Measurements from ENCODE around the gene JAG1.
"Not testable (repeated sequence)": the region's sequence is repeated elsewhere in the genome, so short reads cannot be mapped to it uniquely, and the experiment has no call there.

JAG1 gene

DNA sequence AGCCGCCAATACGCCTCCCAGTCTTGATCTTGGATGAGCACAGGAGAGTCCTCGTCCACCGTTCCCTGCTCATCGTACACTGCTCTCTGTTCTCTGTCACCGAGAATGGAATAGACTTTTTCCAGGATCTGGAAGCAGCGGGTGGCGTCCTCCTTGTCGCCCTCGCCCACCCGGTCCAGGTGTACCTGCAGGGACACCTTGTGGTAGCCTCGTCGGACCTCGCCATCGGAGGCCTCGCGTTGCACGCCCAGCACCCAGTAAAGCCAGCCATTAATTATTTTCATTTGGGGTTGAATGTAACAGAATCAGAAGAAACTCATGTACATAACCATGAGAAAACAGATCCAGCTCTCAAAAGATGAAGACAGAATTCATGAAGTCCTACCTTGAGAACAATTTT is 59.9 kb downstream of the JAG1 start:
- FAIRE-seq (no peak), DNase-seq (ENCODE audit: low spot score) (no peak)

DNA sequence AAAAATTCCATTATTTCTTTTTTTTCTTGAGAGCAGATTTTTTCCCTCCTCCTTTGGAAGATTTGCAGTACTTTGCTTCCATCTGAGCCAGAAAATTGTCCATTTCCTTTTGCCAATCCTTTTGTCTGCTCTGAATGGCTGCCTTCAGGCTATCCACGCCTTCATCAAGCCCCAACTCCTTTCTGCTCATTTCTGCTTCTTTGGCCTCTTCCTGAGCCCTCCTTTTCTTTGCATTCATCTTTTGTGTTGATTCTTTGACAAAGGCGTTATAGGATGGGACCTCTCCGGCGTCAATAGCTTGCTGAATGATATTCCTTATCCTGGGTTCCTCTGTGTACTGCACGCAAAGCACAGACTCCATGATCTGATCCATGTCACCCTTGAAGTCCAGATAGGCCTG is 60.4 kb downstream of the JAG1 start:
- FAIRE-seq; DNase-seq (ENCODE audit: low spot score): not testable (repeated sequence)

DNA sequence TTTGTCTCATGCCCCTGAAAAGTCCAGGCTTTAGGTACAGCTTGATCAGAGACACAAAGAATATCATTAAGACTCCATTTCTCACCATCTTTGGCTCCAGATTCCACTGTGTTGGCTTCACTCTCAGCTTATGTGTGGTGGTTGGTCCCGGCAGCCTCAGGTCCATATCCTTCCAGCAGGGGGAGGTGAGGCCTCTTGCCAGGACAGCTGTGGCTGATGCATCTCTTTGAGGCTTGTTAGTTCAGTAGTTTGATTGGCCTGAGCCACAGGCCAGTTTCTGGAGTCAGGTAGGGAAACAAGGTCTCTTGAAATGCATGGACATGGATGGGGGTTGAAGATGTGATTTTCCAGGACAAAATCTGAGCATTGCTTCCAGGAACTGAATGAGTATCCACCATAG is 62.4 kb downstream of the JAG1 start:
- no peak for FAIRE-seq
- DNase-seq (ENCODE audit: low spot score): no peak

DNA sequence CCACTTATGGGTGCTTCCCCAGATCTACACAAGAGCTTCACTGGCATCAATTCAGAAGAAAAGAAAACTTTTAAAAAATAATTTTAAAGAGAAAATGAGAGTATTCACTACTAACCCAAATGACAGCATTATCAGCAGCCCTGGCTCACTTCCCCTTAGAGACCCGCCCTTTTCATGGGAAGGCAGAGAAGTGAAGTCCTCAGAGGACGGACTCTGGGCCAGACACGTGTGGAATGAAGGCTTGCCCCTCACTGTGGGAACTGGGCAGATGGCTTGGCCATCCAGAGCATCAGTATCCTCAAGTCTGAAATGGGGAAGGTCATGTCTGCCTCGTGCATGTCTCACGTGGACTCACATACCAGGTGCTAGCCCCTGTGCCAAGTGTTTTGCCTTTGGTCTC is 63.5 kb downstream of the JAG1 start:
- DNase-seq (ENCODE audit: low spot score) (no peak), FAIRE-seq (no peak)

DNA sequence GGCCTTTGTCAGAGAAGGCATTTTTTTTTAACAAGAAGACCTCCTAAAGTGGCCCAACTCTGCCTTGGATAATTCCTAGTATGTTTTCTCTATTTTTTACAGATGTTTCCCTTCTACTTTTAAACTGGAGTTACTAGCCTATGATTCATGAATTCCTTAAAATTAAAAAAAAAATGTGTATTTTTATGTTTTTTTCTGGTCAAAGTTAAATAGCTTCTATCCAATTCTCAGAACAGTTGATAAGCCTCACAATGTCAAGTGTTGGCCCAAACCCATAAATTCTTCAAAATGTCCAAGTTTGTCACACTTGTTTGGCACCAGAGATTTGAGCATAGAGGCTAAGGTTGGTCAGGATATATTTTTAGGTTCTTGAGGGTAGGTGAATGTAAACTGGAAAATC is 64.0 kb downstream of the JAG1 start:
- no peak for DNase-seq (ENCODE audit: low spot score)
- FAIRE-seq: no peak

DNA sequence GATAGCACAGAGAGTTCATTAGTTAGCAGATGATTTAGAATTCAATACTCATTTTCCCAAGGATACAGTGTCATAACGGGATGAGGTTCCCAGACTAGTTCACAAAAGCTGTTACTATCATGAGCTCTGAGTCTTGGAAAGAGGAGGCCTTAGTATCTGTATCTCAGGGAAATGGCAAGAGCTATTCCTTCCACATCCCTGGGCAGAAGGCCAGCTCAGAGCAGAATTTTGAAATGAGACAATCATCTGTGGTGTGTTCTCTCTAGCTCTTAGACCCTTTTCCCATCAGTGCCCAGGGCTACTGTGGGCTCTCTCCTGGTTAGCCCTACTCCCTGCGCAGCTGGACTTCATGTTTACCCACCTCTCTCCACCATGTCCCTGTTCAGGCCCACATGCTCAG is 64.5 kb downstream of the JAG1 start:
- DNase-seq (ENCODE audit: low spot score) (no peak), FAIRE-seq (no peak)

DNA sequence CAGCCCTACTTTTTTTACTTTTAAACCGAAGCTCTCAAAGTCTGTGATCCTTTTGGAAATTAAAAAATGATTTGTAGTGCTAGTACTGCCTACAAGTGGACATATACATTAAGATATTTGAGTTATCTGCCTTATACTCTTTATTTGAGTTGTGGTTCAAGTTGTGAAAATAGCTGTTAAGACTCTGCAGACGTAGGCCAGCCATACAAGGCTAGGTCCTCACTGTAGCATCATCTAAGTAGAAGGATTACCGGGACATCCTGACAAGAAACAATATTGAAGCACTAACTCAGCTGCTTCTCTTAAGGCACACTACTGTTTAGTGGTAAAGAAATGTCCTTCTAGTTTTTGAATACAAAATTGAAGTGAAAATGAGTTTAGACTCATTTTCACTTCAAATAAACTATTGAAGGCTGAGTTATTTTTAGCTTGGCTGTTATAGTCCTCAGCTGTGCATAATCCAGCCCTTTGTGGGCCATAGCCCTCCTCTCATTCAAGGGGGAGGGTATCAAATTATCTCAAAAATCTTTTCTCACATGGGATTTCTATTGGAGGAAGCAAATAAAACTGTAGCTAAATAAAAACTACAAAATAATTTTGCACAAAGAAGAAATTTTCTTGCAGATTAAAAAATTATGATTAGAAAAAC is 68.1 kb downstream of the JAG1 start:
- FAIRE-seq (no peak), DNase-seq (ENCODE audit: low spot score) (no peak)

DNA sequence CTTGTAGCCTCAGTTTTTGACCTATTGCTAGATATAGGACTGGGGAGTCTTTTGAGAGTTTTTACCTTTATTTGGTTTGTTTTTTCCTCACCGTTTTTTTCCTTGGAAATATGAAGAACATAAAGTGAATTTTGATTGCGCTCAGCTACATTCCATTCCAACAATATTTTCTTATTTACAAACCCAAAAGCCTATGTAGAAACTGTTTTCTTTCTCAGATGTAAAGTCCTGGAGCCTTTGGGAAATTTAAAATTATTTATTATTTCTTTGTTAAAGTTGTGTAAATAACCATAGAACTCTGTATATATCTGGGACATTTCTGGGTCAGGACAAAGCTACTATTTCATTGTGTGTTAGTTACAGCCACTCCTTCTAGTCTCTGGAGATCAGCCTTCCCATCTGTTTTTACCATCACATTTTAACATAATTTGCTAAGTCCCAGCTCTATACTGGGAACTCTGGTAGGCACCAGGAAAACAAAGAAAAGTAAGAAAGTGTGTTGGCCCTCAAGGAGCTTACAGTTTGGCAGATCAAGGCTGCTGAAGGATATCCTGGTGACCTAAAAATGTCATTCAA is 68.8 kb downstream of the JAG1 start:
- FAIRE-seq (no peak), DNase-seq (ENCODE audit: low spot score) (no peak)

DNA sequence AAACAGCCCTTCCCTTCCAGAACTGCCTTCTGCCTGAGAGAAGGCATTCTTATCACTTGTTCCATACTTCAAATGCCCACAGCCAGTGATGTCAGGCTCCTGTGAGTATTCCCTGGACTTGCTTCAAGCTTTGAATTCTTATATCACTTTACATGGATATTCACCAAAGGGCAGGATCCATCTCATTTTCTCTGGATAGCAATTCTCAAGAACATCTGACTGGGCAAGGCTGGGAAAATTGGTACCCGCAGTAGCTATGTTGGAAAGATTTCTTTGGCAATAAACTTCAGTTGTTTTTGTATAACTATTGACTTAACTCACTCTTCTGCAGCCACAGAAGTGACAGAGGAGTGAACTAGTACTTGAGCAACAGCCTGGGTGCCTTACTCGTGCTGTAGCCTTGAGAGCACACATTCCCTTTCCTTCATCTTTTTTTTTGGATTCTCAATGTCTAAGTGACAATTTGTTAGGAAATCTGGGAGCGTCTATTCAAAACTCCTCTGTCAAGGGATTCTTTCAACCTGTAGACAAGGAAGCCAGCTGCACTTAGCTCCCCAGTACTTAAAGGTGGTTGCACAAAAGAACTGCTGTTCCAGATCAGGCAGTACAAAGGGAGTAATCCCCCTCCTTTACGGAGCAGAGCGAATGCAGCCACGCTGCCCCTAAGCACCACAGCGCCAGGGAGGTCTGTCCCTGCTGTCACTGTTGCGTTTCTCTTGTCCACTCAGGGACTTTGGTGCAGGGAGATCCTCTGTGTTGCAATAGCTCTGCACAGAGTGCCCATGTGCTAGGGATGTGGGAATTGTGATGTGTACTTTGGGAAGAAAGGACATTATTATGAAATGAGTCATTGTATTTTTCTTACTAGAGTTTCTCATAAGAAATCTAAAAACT is 69.6 kb downstream of the JAG1 start:
- DNase-seq (ENCODE audit: low spot score) (peak; percentile 83), FAIRE-seq (peak; percentile 79)

DNA sequence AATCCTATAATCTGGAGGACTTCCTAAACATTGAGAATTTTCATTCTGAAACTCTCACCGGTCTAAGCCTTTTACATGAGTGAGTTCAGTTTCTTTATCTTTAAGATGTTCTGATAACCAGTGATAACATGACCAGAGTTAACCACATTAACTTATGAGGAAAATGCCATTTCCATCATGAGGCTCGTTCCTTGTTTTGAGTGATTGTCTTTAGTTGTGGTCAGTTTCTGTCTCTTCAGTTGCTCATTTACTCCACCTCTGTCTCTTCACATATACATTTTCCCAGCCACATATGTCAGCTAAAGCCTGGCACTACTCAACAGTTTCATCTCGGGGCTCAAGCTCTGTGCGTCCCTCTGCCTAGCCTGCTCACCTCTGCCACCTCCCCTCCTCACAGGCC is 70.4 kb downstream of the JAG1 start:
- FAIRE-seq (no peak), DNase-seq (ENCODE audit: low spot score) (no peak)

DNA sequence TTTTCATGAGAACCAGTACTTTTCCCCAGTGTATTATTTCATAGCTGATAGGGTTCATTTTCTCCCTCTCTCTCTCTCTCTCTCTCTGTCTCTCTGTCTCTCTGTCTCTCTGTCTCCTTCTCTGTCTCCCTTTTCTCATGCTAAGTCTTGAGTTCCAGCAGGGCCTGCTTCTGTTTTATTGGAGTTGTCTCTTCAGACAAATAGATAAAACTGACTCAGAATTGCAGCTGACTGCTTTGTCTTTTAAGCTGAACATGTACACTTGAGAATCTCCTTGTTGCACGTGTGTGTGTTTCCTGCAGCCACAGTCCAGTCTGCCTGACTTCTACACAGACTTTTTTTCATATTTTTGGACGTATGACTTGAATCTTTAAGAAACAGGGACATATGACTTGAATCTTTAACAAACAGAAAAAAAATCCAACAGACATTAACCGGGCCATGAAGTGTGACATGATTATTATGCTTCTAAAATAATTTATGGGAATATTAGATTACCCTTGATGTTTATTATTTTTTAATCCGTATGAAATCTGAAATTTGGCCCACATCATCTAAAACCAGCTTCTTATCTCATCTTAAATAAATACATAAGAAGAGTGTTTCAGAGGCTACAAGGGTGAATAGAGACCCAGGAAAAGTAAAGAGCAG is 71.5 kb downstream of the JAG1 start:
- DNase-seq (ENCODE audit: low spot score): no peak
- FAIRE-seq: no peak

DNA sequence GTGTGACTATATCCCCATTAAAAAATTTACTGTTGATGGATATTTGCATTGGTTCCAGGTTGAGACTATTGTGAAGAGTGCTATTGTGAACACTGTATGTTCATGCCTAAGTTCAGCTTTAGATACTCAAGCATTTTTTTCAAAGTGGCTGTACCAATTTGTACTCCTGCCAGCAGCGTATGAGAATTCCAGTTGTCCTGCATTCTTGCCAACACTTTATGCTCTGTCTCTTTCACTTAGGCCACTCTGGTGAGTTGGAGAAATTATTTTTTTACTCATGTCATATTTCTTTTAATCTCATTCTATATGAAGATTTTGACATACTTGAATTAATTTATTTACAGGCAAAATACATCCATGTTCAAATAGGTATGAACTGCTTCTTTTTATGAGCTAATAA is 76.2 kb downstream of the JAG1 start:
- DNase-seq (ENCODE audit: low spot score) (no peak), FAIRE-seq (no peak)

DNA sequence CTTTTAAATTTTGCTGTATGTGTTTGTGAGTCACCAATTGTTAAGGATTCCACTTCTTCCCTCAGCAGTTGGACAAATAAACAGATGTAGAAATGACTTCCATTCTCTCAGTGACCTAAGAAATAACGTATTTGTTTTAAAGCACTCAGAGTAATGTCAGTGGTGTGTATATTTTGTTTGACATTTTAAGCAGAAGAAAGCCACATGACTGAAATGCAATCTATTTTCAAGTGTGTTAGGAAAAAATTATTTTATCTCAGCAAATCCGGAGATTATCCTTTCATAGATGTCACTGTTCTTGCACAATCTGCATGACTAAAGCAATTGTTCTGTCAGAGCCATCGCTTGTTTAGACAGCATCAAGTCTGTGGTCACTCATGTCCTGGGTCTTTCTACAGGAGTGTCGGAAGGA is 77.1 kb downstream of the JAG1 start:
- DNase-seq (ENCODE audit: low spot score) (no peak), FAIRE-seq (no peak)

DNA sequence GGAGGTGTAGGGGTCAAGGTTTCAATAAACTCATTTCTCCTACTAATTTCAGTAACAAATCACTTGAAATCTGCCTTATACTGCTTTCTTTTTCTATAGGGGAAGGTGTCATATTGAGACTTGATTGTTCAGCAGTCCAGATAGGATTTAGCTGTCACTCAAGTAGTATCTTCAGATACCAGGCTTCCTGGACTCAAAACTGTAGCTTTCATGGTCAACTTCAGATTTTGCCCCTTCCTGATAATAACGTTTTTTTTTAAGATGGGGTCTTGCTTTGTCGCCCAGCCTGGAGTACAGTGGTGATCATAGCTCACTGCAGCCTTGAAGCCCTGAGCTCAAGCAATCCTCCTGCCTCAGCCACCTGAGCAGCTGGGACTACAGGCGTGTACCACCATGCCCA is 77.8 kb downstream of the JAG1 start:
- FAIRE-seq: no peak
- no peak for DNase-seq (ENCODE audit: low spot score)

DNA sequence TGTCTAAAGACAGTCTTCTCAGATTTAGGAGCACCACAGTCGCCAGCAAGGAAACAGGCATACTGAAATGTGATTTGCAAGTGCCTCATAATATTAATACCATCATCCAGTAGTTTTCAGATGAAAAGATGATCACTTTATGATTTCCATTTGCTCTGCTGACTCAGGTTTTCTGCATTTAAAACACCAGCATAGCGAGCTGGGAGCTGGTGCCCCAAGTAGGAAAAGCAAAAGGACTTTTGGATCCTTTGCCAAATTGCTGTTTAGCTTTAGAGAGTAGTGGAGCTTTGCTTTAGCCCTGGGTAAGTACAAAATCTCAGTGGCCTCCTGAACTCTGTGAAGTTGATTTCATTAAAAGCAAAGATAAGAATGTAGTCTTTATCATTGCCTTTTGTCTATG is 78.5 kb downstream of the JAG1 start:
- no peak for FAIRE-seq

DNA sequence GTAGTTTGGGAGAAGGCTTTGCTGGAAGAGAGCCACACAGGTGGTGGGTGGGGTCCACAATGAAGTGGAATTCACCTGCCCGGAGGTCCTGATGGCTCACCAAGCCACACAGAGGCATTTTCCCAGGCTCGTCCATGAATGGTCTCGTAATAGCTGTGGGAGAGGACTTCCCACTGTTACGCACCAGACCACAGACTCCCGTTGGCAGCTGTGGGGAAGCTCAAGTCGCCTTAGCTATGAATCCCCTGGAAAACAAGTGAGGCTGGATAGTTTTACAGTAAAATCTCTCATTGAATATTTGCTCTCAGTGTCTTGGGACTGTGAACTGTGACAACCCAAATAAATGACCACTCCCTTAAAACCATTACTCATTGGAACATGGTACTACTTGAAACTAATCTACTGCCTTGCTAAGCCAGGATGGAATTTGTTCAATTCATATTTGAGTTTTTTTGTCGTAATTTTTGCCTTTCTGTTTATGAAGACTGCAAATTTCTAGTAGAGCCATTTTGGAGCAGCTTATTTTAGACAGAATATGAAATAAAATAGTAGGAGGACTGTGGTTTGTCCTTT is 79.4 kb downstream of the JAG1 start:
- DNase-seq (ENCODE audit: low spot score) (no peak), FAIRE-seq (no peak)

More for the DNA sequence above, 78.5 kb downstream of the JAG1 start:
- DNase-seq (ENCODE audit: low spot score): no peak

DNA sequence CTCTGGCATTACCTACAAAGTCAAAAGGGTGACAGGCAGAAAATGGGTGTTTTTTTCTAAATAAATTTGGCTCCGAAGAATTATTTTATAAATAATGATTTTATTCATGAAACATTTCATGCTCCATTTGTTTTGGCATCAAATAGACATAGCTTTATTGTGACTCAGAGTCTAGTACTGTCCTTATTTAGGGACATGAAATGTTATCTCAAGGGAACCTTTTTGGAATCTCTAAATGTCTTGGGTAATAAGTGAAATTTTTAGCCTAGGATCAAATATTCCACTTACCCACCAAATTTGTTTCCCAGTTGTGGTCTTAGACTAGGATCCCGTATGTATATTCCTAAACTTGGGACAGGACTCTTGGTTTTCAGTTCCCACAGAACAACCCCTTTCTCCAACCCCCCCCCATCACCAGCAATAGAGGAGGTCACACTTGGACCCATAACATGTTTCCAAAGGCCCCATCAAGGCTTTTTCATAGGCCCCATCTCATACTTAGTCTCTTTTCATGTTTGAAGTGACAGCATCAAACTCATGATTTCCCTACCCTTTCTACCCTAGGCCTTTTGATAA is 81.8 kb downstream of the JAG1 start:
- no peak for FAIRE-seq
- no peak for DNase-seq (ENCODE audit: low spot score)

DNA sequence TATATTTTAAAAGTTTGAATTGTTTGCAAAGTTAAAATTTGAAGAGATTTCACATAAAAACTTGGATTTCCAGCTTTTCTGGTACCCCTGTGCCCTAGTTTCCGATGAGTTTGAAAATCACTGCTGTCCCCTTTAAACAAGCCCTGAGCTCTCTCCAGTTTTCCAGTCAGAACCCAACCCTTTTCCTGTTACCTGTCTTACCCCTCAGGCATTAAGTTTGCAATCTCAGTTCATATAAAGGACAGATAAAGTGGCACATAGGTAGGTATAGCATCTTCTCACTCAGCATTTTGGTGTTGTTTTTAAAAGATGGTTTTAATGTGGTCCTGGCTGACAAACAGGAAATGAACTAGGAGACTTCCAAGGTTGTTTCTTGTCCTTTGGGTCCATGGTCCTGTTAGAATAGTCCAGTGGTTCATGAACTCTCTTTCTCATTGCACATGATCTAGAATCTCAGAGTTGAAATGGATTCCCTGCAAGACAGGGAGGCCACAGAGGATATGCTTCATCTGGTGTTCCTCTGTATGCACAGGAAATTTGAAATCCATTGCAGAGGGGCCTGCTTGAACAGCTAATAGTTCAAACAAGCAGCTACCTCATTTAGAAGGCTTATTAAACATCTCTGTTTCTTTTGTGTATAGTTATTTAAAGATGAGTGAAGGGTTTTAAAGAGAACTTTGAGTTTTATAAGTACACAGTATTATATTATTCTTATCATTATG is 82.7 kb downstream of the JAG1 start:
- FAIRE-seq: no peak
- DNase-seq (ENCODE audit: low spot score): no peak

DNA sequence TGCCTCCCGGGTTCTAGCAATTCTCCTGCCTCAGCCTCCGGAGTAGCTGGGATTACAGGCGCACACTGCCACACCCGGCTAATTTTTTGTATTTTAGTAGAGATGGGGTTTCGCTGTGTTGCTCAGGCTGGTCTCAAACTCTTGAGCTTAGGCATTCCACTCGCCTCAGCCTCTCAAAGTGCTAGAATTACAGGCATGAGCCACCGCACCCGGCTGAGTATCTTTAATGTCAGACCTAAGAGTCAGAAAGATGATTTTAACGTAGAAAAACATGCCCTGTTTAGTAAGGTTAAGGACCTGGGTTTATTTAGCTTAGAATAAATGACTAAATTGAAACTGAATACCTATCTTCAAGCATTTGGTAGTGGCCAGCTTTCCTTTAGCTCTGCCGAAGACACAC is 83.4 kb downstream of the JAG1 start:
- not testable (repeated sequence) for DNase-seq (ENCODE audit: low spot score); FAIRE-seq
